ENCODE data around the gene AMN.

DNA sequence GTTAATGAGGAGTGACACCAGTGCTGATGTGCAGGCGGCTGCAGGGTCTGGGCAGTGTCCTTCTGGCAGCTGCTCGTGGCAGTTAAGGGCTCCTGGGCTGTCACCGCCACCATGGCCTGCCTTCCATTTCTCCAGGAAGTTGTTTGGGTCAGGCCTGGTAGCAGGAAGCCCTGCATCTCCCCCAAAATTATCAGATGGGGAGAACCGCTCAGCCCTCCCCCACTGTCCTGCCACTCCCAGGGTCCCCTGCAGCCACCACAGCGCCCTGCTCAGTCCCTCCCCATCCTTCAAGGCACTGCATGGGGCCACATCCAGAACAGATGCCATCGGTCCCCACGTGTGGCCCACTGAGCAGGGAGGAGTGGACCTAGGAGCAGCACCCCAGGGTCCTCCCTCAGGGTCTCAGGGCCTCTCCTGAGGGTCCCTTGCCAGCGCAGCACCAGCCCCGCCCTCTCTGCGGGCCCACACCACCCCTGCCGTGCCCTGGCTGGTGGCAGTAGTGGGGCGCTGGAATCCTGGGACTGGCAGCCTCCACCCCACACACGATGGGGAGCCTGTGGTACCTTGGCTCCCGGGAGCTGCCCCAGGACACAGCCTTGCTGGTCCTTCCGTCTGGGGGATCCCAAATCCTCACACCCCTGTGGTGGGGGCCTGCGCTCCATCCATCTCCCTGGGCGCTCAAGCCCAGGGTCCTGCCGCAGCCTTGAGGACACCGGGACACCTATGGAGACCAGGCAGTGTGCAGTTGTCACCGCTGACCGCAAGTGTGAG is 10.3 kb upstream of the AMN start:
- TF ChIP-seq, protein P1, sequence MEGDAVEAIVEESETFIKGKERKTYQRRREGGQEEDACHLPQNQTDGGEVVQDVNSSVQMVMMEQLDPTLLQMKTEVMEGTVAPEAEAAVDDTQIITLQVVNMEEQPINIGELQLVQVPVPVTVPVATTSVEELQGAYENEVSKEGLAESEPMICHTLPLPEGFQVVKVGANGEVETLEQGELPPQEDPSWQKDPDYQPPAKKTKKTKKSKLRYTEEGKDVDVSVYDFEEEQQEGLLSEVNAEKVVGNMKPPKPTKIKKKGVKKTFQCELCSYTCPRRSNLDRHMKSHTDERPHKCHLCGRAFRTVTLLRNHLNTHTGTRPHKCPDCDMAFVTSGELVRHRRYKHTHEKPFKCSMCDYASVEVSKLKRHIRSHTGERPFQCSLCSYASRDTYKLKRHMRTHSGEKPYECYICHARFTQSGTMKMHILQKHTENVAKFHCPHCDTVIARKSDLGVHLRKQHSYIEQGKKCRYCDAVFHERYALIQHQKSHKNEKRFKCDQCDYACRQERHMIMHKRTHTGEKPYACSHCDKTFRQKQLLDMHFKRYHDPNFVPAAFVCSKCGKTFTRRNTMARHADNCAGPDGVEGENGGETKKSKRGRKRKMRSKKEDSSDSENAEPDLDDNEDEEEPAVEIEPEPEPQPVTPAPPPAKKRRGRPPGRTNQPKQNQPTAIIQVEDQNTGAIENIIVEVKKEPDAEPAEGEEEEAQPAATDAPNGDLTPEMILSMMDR (conservative IDR thresholded peaks at IDR 0.05; ENCODE audit: low read depth, low read length) = no peak
- no peak for TF ChIP-seq EZH2 (IDR thresholded peaks at IDR 0.05; ENCODE audit: borderline replicate concordance, low read depth, low read length, poor library complexity, severe bottlenecking)

All from A673 (cell line).